GM18526 (cell line): ENCODE measurements around the gene LYPD1.

ENCODE experiments used
- POLR2A ChIP-seq: IDR thresholded peaks from 3 replicates; pipeline ENCODE4 v1.6.1; 2011; ENCODE audit not compliant: insufficient read length; ENCODE audit errors: extremely low read depth

Gene LYPD1

GRCh38 chr2:132651115-132652045 is 18.6 kb downstream of the LYPD1 start:
- TF ChIP-seq POLR2A: no peak

GRCh38 chr2:132646540-132647108 is 23.4 kb downstream of the LYPD1 start:
- TF ChIP-seq POLR2A: no peak

GRCh38 chr2:132645722-132646539 is 24.1 kb downstream of the LYPD1 start:
- TF ChIP-seq POLR2A: no peak

GRCh38 chr2:132645176-132645575 is 24.8 kb downstream of the LYPD1 start:
- no peak for TF ChIP-seq POLR2A

- no peak for TF ChIP-seq POLR2A
Measured at GRCh38 chr2:132642415-132642814, 27.6 kb downstream of the LYPD1 start.

GRCh38 chr2:132641819-132642218 is 28.2 kb downstream of the LYPD1 start:
- no peak for TF ChIP-seq POLR2A

- no peak for TF ChIP-seq POLR2A
Measured at GRCh38 chr2:132640116-132640515, 29.9 kb downstream of the LYPD1 start.

- TF ChIP-seq POLR2A: no peak
Measured at GRCh38 chr2:132638313-132639040, 31.5 kb downstream of the LYPD1 start.

- TF ChIP-seq POLR2A: no peak
Measured at GRCh38 chr2:132636346-132636745, 33.7 kb downstream of the LYPD1 start.

- no peak for TF ChIP-seq POLR2A
Measured at GRCh38 chr2:132633635-132634034, 36.4 kb downstream of the LYPD1 start.

- no peak for TF ChIP-seq POLR2A
Measured at GRCh38 chr2:132632000-132632649, 37.9 kb downstream of the LYPD1 start.

GRCh38 chr2:132627536-132627935 is 42.5 kb downstream of the LYPD1 start:
- TF ChIP-seq POLR2A: no peak

GRCh38 chr2:132623096-132623839 is 46.7 kb downstream of the LYPD1 start:
- no peak for TF ChIP-seq POLR2A
